ENCODE measurements around the gene AKR1B1. TPM values are rescaled to one million over a fixed set of nuclear protein-coding genes. Genes with fewer than 3 reads are reported as not detected.

AKR1B1 gene
- total RNA-seq, 1 experiment from 2014 or later: 135 TPM

DNA sequence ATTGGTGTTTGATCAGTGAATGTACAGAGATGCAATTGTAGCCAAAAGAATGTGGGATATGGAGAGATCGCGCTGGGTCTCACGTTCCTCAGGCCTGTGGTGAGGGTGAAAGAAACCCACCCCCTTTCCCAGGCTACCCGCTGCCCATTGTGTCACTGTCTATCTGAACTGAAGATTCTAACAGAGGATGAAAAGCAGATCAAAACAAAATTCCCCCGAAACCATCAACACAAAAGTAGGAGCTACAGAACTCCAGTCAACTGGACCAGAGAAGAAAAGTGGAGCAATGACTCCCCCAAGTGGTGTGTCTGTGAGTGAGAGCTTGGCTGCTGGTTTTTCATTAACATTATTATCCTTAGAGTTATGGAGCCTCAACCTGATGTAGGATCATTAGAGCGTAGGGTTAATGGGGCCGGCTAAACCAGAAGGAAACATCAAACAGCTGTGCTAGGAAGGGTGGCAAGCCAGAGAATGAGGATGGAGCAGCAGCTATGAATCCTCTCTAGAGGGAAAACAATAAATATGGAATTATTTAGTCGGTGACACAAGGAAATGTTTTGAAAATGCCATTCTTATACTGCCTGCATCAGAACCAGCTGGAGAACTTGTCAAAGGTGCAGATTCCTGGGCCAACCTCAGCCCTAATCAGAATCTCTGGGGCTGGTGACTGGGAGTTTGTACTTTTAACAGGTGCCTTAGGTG is 38.3 kb downstream of the AKR1B1 start:
- Mint-ChIP-seq H3K4me3 (no peak overlapping the region), H3K27ac (no peak overlapping the region), H3K4me1 (peaks cover 10% of the 10 kb centered on the region), H3K9me3 (no peaks in the 10 kb centered on the region), H3K27me3 (ENCODE audit: low read depth) (no peaks in the 10 kb centered on the region), H3K36me3 (no peaks in the 10 kb centered on the region)
- ATAC-seq (peak; percentile 95), DNase-seq (ENCODE audit: low spot score) (peak; percentile 58)
- ChIA-PET POLR2A (interaction anchor here (0.8 to 0.9 kb wide), 2 partner anchors 12 kb away, joined by 3 read pairs; no protein-coding TSS in a partner anchor), CTCF (interaction anchor here (0.6 to 1.9 kb wide), 28 partner anchors 9 to 1698 kb away, joined by 3 to 21 read pairs (median 4); partner anchors contain the start of genes AKR1B1 and SLC35B4)
- TF ChIP-seq ELF4 (CRISPR knock-in tag; IDR thresholded peaks at IDR 0.05; ENCODE audit: low read depth): no peak
- TF ChIP-seq, protein P1, sequence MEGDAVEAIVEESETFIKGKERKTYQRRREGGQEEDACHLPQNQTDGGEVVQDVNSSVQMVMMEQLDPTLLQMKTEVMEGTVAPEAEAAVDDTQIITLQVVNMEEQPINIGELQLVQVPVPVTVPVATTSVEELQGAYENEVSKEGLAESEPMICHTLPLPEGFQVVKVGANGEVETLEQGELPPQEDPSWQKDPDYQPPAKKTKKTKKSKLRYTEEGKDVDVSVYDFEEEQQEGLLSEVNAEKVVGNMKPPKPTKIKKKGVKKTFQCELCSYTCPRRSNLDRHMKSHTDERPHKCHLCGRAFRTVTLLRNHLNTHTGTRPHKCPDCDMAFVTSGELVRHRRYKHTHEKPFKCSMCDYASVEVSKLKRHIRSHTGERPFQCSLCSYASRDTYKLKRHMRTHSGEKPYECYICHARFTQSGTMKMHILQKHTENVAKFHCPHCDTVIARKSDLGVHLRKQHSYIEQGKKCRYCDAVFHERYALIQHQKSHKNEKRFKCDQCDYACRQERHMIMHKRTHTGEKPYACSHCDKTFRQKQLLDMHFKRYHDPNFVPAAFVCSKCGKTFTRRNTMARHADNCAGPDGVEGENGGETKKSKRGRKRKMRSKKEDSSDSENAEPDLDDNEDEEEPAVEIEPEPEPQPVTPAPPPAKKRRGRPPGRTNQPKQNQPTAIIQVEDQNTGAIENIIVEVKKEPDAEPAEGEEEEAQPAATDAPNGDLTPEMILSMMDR (IDR thresholded peaks at IDR 0.05): 0 out of 2 replicates have a peak, but pooled peaks have one; percentile 17

DNA sequence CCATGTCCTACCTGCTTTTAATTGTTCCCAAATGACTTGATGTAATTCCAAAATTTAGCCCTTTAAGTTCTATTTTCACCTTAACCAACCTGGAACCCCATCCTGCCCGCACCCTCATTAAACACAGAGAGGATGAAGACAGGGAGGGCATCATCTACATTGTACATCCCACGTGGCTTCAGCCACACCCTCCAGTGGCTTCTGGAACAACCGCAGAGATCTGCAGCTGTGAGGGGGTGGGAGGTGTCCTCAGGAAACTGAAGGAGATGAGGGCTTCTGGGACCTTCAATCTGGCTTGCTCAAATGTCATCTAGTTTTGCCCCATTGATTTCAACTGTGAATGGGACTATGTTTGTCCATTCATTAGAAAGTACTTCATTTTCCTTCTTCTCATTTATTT is 39.0 kb downstream of the AKR1B1 start:
- ATAC-seq: no peak
- no peak overlapping the region for H3K27ac Mint-ChIP-seq
- POLR2A ChIA-PET: interaction anchor here (0.9 kb wide), 1 partner anchor 13 kb away, joined by 3 read pairs; no protein-coding TSS in a partner anchor
- no peak for DNase-seq (ENCODE audit: low spot score)
- H3K36me3 Mint-ChIP-seq: no peaks in the 10 kb centered on the region
- no peak overlapping the region for H3K4me3 Mint-ChIP-seq
- H3K27me3 Mint-ChIP-seq (ENCODE audit: low read depth): no peaks in the 10 kb centered on the region
- peaks cover 9% of the 10 kb centered on the region for H3K4me1 Mint-ChIP-seq
- no peaks in the 10 kb centered on the region for H3K9me3 Mint-ChIP-seq
- CTCF ChIA-PET: interaction anchor here (1.0 to 1.9 kb wide), 23 partner anchors 8 to 622 kb away, joined by 3 to 21 read pairs (median 4); partner anchors contain the start of gene SLC35B4
- TF ChIP-seq, protein P2, sequence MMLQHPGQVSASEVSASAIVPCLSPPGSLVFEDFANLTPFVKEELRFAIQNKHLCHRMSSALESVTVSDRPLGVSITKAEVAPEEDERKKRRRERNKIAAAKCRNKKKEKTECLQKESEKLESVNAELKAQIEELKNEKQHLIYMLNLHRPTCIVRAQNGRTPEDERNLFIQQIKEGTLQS (CRISPR knock-in tag; conservative IDR thresholded peaks at IDR 0.05): no peak
- TF ChIP-seq TEAD4 (CRISPR knock-in tag; IDR thresholded peaks at IDR 0.05) (no peak), RORB (CRISPR knock-in tag; IDR thresholded peaks at IDR 0.05) (no peak), RELA (CRISPR knock-in tag; IDR thresholded peaks at IDR 0.05; ENCODE audit: borderline replicate concordance) (no peak), CREB1 (CRISPR knock-in tag; IDR thresholded peaks at IDR 0.05) (no peak), PRRX2 (CRISPR knock-in tag; IDR thresholded peaks at IDR 0.05) (no peak), ATF1 (CRISPR knock-in tag; IDR thresholded peaks at IDR 0.05) (no peak), KAT7 (CRISPR knock-in tag; IDR thresholded peaks at IDR 0.05; ENCODE audit: borderline replicate concordance) (no peak), ZNF396 (CRISPR knock-in tag; IDR thresholded peaks at IDR 0.05; ENCODE audit: borderline replicate concordance) (no peak), ZNF138 (CRISPR knock-in tag; conservative IDR thresholded peaks at IDR 0.05) (no peak), MYBL2 (CRISPR knock-in tag; IDR thresholded peaks at IDR 0.05) (no peak)
- TF ChIP-seq, protein P3, sequence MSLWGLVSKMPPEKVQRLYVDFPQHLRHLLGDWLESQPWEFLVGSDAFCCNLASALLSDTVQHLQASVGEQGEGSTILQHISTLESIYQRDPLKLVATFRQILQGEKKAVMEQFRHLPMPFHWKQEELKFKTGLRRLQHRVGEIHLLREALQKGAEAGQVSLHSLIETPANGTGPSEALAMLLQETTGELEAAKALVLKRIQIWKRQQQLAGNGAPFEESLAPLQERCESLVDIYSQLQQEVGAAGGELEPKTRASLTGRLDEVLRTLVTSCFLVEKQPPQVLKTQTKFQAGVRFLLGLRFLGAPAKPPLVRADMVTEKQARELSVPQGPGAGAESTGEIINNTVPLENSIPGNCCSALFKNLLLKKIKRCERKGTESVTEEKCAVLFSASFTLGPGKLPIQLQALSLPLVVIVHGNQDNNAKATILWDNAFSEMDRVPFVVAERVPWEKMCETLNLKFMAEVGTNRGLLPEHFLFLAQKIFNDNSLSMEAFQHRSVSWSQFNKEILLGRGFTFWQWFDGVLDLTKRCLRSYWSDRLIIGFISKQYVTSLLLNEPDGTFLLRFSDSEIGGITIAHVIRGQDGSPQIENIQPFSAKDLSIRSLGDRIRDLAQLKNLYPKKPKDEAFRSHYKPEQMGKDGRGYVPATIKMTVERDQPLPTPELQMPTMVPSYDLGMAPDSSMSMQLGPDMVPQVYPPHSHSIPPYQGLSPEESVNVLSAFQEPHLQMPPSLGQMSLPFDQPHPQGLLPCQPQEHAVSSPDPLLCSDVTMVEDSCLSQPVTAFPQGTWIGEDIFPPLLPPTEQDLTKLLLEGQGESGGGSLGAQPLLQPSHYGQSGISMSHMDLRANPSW (CRISPR knock-in tag; conservative IDR thresholded peaks at IDR 0.05; ENCODE audit: low read depth): no peak
- TF ChIP-seq, protein P4, sequence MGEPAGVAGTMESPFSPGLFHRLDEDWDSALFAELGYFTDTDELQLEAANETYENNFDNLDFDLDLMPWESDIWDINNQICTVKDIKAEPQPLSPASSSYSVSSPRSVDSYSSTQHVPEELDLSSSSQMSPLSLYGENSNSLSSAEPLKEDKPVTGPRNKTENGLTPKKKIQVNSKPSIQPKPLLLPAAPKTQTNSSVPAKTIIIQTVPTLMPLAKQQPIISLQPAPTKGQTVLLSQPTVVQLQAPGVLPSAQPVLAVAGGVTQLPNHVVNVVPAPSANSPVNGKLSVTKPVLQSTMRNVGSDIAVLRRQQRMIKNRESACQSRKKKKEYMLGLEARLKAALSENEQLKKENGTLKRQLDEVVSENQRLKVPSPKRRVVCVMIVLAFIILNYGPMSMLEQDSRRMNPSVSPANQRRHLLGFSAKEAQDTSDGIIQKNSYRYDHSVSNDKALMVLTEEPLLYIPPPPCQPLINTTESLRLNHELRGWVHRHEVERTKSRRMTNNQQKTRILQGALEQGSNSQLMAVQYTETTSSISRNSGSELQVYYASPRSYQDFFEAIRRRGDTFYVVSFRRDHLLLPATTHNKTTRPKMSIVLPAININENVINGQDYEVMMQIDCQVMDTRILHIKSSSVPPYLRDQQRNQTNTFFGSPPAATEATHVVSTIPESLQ (CRISPR knock-in tag; IDR thresholded peaks at IDR 0.05): no peak
- TF ChIP-seq, protein P5, sequence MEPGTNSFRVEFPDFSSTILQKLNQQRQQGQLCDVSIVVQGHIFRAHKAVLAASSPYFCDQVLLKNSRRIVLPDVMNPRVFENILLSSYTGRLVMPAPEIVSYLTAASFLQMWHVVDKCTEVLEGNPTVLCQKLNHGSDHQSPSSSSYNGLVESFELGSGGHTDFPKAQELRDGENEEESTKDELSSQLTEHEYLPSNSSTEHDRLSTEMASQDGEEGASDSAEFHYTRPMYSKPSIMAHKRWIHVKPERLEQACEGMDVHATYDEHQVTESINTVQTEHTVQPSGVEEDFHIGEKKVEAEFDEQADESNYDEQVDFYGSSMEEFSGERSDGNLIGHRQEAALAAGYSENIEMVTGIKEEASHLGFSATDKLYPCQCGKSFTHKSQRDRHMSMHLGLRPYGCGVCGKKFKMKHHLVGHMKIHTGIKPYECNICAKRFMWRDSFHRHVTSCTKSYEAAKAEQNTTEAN (CRISPR knock-in tag; IDR thresholded peaks at IDR 0.05): no peak
- TF ChIP-seq, protein P6, sequence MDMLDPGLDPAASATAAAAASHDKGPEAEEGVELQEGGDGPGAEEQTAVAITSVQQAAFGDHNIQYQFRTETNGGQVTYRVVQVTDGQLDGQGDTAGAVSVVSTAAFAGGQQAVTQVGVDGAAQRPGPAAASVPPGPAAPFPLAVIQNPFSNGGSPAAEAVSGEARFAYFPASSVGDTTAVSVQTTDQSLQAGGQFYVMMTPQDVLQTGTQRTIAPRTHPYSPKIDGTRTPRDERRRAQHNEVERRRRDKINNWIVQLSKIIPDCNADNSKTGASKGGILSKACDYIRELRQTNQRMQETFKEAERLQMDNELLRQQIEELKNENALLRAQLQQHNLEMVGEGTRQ (CRISPR knock-in tag; IDR thresholded peaks at IDR 0.05): no peak
- TF ChIP-seq, protein P7, sequence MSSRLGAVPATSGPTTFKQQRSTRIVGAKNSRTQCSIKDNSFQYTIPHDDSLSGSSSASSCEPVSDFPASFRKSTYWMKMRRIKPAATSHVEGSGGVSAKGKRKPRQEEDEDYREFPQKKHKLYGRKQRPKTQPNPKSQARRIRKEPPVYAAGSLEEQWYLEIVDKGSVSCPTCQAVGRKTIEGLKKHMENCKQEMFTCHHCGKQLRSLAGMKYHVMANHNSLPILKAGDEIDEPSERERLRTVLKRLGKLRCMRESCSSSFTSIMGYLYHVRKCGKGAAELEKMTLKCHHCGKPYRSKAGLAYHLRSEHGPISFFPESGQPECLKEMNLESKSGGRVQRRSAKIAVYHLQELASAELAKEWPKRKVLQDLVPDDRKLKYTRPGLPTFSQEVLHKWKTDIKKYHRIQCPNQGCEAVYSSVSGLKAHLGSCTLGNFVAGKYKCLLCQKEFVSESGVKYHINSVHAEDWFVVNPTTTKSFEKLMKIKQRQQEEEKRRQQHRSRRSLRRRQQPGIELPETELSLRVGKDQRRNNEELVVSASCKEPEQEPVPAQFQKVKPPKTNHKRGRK (CRISPR knock-in tag; IDR thresholded peaks at IDR 0.05; ENCODE audit: borderline replicate concordance): no peak
- TF ChIP-seq, protein P8, sequence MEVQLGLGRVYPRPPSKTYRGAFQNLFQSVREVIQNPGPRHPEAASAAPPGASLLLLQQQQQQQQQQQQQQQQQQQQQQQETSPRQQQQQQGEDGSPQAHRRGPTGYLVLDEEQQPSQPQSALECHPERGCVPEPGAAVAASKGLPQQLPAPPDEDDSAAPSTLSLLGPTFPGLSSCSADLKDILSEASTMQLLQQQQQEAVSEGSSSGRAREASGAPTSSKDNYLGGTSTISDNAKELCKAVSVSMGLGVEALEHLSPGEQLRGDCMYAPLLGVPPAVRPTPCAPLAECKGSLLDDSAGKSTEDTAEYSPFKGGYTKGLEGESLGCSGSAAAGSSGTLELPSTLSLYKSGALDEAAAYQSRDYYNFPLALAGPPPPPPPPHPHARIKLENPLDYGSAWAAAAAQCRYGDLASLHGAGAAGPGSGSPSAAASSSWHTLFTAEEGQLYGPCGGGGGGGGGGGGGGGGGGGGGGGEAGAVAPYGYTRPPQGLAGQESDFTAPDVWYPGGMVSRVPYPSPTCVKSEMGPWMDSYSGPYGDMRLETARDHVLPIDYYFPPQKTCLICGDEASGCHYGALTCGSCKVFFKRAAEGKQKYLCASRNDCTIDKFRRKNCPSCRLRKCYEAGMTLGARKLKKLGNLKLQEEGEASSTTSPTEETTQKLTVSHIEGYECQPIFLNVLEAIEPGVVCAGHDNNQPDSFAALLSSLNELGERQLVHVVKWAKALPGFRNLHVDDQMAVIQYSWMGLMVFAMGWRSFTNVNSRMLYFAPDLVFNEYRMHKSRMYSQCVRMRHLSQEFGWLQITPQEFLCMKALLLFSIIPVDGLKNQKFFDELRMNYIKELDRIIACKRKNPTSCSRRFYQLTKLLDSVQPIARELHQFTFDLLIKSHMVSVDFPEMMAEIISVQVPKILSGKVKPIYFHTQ (CRISPR knock-in tag; IDR thresholded peaks at IDR 0.05): no peak
